ENCODE measurements around the gene BCS1L. TPM values are rescaled to one million over a fixed set of nuclear protein-coding genes. Genes with fewer than 3 reads are reported as not detected.

The BCS1L gene
- total RNA-seq, 2 donors from 2014 or later = 30.2 to 40.1 TPM

DNA sequence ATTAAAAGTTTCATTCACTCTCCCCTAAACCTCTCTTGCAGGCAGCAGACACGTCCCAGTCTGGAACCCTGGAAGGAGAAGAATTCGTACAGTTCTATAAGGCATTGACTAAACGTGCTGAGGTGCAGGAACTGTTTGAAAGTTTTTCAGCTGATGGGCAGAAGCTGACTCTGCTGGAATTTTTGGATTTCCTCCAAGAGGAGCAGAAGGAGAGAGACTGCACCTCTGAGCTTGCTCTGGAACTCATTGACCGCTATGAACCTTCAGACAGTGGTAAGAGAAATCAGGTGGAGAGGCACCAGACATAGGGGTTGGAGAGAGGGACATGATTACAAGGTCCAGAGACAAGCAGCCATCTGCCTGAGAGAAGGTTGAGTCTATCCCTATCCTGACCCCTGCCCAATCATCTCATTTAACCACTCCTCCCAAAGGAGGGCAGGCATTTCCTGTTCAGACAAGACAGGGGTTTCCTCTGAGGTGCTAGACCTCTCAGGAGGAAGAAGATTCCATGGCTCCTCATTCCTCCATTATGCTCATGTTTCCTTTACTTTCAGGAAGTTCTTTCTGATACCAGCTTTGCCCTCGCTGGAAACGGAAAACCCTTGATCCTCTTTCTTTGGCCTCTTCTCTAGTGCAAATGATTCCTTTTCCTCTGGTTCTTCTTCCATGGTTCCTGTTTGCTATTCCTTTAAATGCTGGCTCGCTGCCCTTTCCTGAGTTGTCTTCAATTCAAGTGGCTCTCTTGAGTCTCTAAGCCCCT lies 36.7 kb upstream of the BCS1L start:
- ATAC-seq (ENCODE audit: insufficient number of reproducible peaks, low FRiP score, low read depth) = no peak
- TF ChIP-seq, protein P1, sequence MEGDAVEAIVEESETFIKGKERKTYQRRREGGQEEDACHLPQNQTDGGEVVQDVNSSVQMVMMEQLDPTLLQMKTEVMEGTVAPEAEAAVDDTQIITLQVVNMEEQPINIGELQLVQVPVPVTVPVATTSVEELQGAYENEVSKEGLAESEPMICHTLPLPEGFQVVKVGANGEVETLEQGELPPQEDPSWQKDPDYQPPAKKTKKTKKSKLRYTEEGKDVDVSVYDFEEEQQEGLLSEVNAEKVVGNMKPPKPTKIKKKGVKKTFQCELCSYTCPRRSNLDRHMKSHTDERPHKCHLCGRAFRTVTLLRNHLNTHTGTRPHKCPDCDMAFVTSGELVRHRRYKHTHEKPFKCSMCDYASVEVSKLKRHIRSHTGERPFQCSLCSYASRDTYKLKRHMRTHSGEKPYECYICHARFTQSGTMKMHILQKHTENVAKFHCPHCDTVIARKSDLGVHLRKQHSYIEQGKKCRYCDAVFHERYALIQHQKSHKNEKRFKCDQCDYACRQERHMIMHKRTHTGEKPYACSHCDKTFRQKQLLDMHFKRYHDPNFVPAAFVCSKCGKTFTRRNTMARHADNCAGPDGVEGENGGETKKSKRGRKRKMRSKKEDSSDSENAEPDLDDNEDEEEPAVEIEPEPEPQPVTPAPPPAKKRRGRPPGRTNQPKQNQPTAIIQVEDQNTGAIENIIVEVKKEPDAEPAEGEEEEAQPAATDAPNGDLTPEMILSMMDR (IDR thresholded peaks at IDR 0.05) = no peak
- no peaks in the 10 kb centered on the region for H3K4me1 ChIP-seq (ENCODE audit: control insufficient read depth in 1 of 2, low read depth in 2 of 2)
- no peak overlapping the region for H3K27ac ChIP-seq
- no peaks in the 10 kb centered on the region for H3K27me3 ChIP-seq (replicated peaks; ENCODE audit: insufficient read depth)
- no peaks in the 10 kb centered on the region for H3K9me3 ChIP-seq
- no peaks in the 10 kb centered on the region for H3K36me3 ChIP-seq
- no peak overlapping the region for H3K4me3 ChIP-seq
- no peak for DNase-seq (ENCODE audit: low spot score)

DNA sequence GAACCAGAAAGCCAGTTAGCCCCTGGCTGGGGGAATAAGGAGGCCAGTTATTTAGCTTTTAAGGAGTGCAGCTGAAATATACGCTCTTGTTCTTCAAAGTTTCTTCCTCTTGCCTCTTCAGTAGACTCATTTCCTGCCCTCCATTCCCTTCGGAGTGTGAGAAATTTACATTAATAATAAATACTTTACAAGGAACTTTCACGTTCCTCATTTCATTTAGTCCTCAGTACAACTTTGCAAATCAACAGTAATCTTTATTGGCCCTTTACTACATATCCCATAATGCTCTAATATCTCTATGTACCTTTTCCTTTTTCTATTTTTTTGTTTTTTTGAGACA lies 36.1 kb upstream of the BCS1L start:
- no peak for ATAC-seq (ENCODE audit: insufficient number of reproducible peaks, low FRiP score, low read depth)
- H3K36me3 ChIP-seq = no peaks in the 10 kb centered on the region

DNA sequence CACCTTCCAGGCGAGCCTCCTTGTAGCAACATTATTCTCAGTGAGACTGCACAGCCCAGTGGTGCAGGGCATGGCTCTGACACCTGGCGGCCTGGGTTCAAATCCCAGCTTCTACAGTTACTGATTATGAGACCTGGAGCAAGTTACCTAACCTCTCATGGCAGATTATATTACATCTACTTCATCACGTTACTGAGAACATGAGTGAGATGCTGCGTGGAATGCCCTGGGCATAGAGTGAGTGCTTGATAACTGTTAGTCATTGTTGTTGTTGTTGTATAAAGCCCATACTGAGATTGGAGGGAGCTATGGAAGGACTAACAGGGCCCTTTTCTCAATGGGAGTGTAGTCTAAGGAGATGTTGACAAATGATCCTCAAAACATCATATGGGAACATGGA lies 33.1 kb upstream of the BCS1L start:
- Histone ChIP-seq H3K4me3 (no peak overlapping the region), H3K27ac (no peak overlapping the region), H3K4me1 (ENCODE audit: control insufficient read depth in 1 of 2, low read depth in 2 of 2) (no peaks in the 10 kb centered on the region), H3K36me3 (no peaks in the 10 kb centered on the region), H3K9me3 (no peaks in the 10 kb centered on the region), H3K27me3 (replicated peaks; ENCODE audit: insufficient read depth) (no peaks in the 10 kb centered on the region)
- DNase-seq (ENCODE audit: low spot score) = no peak
- TF ChIP-seq, protein P1 (IDR thresholded peaks at IDR 0.05) = no peak
- no peak for ATAC-seq (ENCODE audit: insufficient number of reproducible peaks, low FRiP score, low read depth)

More for the DNA sequence above, 36.1 kb upstream of the BCS1L start:
- H3K4me3 ChIP-seq = no peak overlapping the region
- DNase-seq (ENCODE audit: low spot score) = no peak
- no peaks in the 10 kb centered on the region for H3K9me3 ChIP-seq
- H3K4me1 ChIP-seq (ENCODE audit: control insufficient read depth in 1 of 2, low read depth in 2 of 2) = no peaks in the 10 kb centered on the region
- no peaks in the 10 kb centered on the region for H3K27me3 ChIP-seq (replicated peaks; ENCODE audit: insufficient read depth)
- no peak overlapping the region for H3K27ac ChIP-seq
- TF ChIP-seq, protein P1 (IDR thresholded peaks at IDR 0.05) = no peak

DNA sequence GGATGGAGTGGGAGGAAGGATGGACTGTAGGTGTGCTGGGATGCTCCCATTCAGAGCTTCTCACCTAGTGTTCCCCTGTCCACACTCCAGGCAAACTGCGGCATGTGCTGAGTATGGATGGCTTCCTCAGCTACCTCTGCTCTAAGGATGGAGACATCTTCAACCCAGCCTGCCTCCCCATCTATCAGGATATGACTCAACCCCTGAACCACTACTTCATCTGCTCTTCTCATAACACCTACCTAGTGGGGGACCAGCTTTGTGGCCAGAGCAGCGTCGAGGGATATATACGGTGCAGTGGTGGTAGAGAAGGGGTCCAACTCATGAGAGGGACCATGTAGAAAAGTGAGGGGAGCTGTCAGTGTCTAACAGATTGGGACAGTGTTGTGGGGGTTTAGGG lies 31.5 kb upstream of the BCS1L start:
- TF ChIP-seq, protein P1 (IDR thresholded peaks at IDR 0.05) = no peak
- no peak for DNase-seq (ENCODE audit: low spot score)
- Histone ChIP-seq H3K4me3 (no peak overlapping the region), H3K27ac (no peak overlapping the region), H3K36me3 (no peaks in the 10 kb centered on the region), H3K4me1 (ENCODE audit: control insufficient read depth in 1 of 2, low read depth in 2 of 2) (no peaks in the 10 kb centered on the region), H3K27me3 (replicated peaks; ENCODE audit: insufficient read depth) (no peaks in the 10 kb centered on the region), H3K9me3 (no peaks in the 10 kb centered on the region)
- no peak for ATAC-seq (ENCODE audit: insufficient number of reproducible peaks, low FRiP score, low read depth)

DNA sequence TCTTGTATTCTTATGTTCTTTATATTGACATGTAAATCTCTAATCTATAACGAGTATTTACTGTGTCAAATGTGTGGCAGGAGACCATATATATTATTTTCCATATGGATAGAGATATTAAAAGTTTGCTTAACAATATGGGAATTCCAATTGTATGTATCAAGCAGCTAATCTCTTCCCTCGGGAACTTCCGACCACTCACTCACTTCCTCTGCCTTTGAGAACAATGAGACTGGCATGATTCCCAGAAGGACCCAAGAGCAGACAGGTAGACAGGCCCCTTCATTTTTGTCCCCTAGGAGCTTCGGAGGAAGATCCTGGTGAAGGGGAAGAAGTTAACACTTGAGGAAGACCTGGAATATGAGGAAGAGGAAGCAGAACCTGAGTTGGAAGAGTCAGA lies 27.6 kb upstream of the BCS1L start:
- Histone ChIP-seq H3K36me3 (peaks cover 24% of the 10 kb centered on the region), H3K4me1 (ENCODE audit: control insufficient read depth in 1 of 2, low read depth in 2 of 2) (no peaks in the 10 kb centered on the region)

More for the DNA sequence above, 27.6 kb upstream of the BCS1L start:
- no peak for ATAC-seq (ENCODE audit: insufficient number of reproducible peaks, low FRiP score, low read depth)
- H3K4me3 ChIP-seq = no peak overlapping the region
- no peaks in the 10 kb centered on the region for H3K9me3 ChIP-seq
- H3K27me3 ChIP-seq (replicated peaks; ENCODE audit: insufficient read depth) = no peaks in the 10 kb centered on the region
- DNase-seq (ENCODE audit: low spot score) = no peak
- TF ChIP-seq, protein P1 (IDR thresholded peaks at IDR 0.05) = no peak
- H3K27ac ChIP-seq = no peak overlapping the region

All from thoracic aorta (tissue), 2 donors.